ENCODE data around the gene KAT14. TPM values are rescaled to one million over a fixed set of nuclear protein-coding genes. Genes with fewer than 3 reads are reported as not detected.
A peak's percentile ranks its signal among the peaks of the same experiment; 100 is the strongest.
"Not testable (repeated sequence)": the region's sequence is repeated elsewhere in the genome, so short reads cannot be mapped to it uniquely, and the experiment has no call there.

Gene KAT14
- total and polyA plus RNA-seq, 7 experiments from 2014 or later: 12.3 to 26.7 (median 18.8) TPM

GRCh38 chr20:18166950-18167349 lies 29.3 kb downstream of the KAT14 start:
- Mint-ChIP-seq H3K27me3 (no peaks in the 10 kb centered on the region), H3K4me1 (peaks cover 25 to 83% (median 76%) of the 10 kb centered on the region in 7 donors), H3K27ac (peak overlapping the region in 6 of 9 donors; percentile 12 to 75 (median 44)), H3K4me3 (peak overlapping the region in 5 of 10 donors; percentile 5 to 67 (median 45)), H3K9me3 (no peaks in the 10 kb centered on the region), H3K36me3 (peaks cover 25 to 79% (median 40%) of the 10 kb centered on the region in 5 donors)
- ATAC-seq: no peak
- intact Hi-C loops (cut with micrococcal nuclease): no loop called here
- DNase-seq: no peak
- Histone ChIP-seq H3K36me3 (ENCODE audit: control insufficient read depth in 2 of 3, insufficient read depth in 3 of 3, low read length in 3 of 3) (peaks cover 0 to 42% (median 0%) of the 10 kb centered on the region in 3 experiments), H3K27me3 (ENCODE audit: control insufficient read depth in 2 of 2, insufficient read depth in 2 of 2, low read length in 2 of 2) (no peaks in the 10 kb centered on the region), H3K4me1 (ENCODE audit: control insufficient read depth in 2 of 2, insufficient read depth in 2 of 2, low read length in 2 of 2) (peaks cover 10 to 16% of the 10 kb centered on the region in 2 donors), H3K27ac (ENCODE audit: low read depth, low read length) (no peak overlapping the region), H3K4me3 (ENCODE audit: low read length) (no peak overlapping the region), H3K9me3 (ENCODE audit: control insufficient read depth in 2 of 3, low read length in 3 of 3) (no peaks in the 10 kb centered on the region)
- POLR2A ChIA-PET: interaction anchor here (0.8 to 1.3 kb wide), 2 partner anchors 22 to 29 kb away, joined by 3 read pairs; partner anchors contain the start of genes KAT14 and PET117
- CTCF ChIA-PET: interaction anchor here (1.1 kb wide), 1 partner anchor 13 kb away, joined by 3 read pairs; no protein-coding TSS in a partner anchor

- intact Hi-C loops (cut with micrococcal nuclease): no loop called here
- no peak for ATAC-seq
- no peaks in the 10 kb centered on the region for H3K27me3 ChIP-seq (ENCODE audit: control insufficient read depth in 2 of 2, insufficient read depth in 2 of 2, low read length in 2 of 2)
- CTCF ChIA-PET: interaction anchor here (0.8 kb wide), 1 partner anchor 10 kb away, joined by 3 read pairs; no protein-coding TSS in a partner anchor
- H3K4me1 ChIP-seq (ENCODE audit: control insufficient read depth in 2 of 2, insufficient read depth in 2 of 2, low read length in 2 of 2): no peaks in the 10 kb centered on the region
- Mint-ChIP-seq H3K27me3 (no peaks in the 10 kb centered on the region), H3K4me1 (peaks cover 7 to 68% (median 56%) of the 10 kb centered on the region in 7 donors), H3K9me3 (peaks cover 0 to 5% (median 0%) of the 10 kb centered on the region in 11 donors), H3K4me3 (no peak overlapping the region), H3K27ac (no peak overlapping the region), H3K36me3 (peaks cover 16 to 80% (median 58%) of the 10 kb centered on the region in 5 donors)
- H3K9me3 ChIP-seq (ENCODE audit: control insufficient read depth in 2 of 3, low read length in 3 of 3): no peaks in the 10 kb centered on the region
- POLR2A ChIA-PET: no interaction called here
- no peak overlapping the region for H3K4me3 ChIP-seq (ENCODE audit: low read length)
- no peak overlapping the region for H3K27ac ChIP-seq (ENCODE audit: low read depth, low read length)
- H3K36me3 ChIP-seq (ENCODE audit: control insufficient read depth in 2 of 3, insufficient read depth in 3 of 3, low read length in 3 of 3): peaks cover 4 to 42% (median 5%) of the 10 kb centered on the region in 3 experiments
- DNase-seq: no peak
Observed at GRCh38 chr20:18172379-18172778, 34.7 kb downstream of the KAT14 start.

DNA sequence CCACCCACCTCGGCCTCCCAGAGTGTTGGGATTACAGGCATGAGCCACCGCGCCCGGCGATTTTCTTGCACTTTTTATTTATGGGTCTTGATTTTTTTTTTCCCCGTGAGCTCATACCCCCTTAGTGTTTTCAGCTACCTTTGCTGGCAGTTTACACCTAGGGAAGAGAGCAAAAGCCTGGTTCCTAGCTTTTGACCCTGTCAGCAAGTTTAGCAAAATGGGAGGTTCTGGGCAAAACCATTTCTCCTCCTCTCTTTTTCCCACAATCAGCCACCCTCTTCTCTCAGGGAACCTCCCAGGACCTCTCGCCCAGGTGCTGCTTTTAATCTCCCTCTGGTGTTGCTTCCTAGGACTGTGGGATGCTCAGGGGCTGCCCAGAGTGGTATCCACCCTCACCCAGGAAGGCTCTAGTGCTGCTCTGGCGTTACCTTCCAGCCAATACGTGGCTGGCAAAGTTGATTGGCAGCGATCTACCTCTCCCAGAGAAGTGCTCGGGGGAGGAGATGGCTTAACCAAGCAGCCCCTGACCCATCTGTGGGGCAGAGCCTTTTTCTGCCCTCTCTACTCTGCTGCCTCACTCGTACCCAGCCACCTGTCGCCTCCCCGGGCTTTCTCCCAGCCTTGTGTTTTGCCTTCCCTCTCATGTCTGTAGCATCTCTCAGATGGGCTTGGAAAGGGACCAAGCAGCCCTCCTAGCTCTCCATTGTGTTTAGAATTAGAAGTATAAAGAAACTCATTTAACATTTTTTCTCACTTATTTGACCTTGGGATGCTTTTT lies 37.4 kb downstream of the KAT14 start:
- CTCF ChIA-PET: interaction anchor here (0.6 kb wide), 2 partner anchors 13 to 30 kb away, joined by 3 read pairs; no protein-coding TSS in a partner anchor
- H3K27ac ChIP-seq (ENCODE audit: low read depth, low read length): no peak overlapping the region
- no peak overlapping the region for H3K4me3 ChIP-seq (ENCODE audit: low read length)
- peak overlapping the region in 2 of 9 donors; percentile 52 to 72 for H3K27ac Mint-ChIP-seq
- H3K27me3 ChIP-seq (ENCODE audit: control insufficient read depth in 2 of 2, insufficient read depth in 2 of 2, low read length in 2 of 2): no peaks in the 10 kb centered on the region
- no peak for ATAC-seq
- peaks cover 3 to 42% (median 32%) of the 10 kb centered on the region in 7 donors for H3K4me1 Mint-ChIP-seq
- no peak for DNase-seq
- no peaks in the 10 kb centered on the region for H3K4me1 ChIP-seq (ENCODE audit: control insufficient read depth in 2 of 2, insufficient read depth in 2 of 2, low read length in 2 of 2)
- peaks cover 0 to 15% (median 4%) of the 10 kb centered on the region in 11 donors for H3K9me3 Mint-ChIP-seq
- POLR2A ChIA-PET: no interaction called here
- intact Hi-C loops (cut with micrococcal nuclease): no loop called here
- H3K36me3 Mint-ChIP-seq: peaks cover 16 to 84% (median 62%) of the 10 kb centered on the region in 5 donors
- H3K9me3 ChIP-seq (ENCODE audit: control insufficient read depth in 2 of 3, low read length in 3 of 3): no peaks in the 10 kb centered on the region
- no peak overlapping the region for H3K4me3 Mint-ChIP-seq
- no peaks in the 10 kb centered on the region for H3K27me3 Mint-ChIP-seq
- H3K36me3 ChIP-seq (ENCODE audit: control insufficient read depth in 2 of 3, insufficient read depth in 3 of 3, low read length in 3 of 3): peaks cover 4 to 29% (median 5%) of the 10 kb centered on the region in 3 experiments

- Histone ChIP-seq H3K27ac (ENCODE audit: low read depth, low read length) (no peak overlapping the region), H3K4me1 (ENCODE audit: control insufficient read depth in 2 of 2, insufficient read depth in 2 of 2, low read length in 2 of 2) (no peaks in the 10 kb centered on the region), H3K27me3 (ENCODE audit: control insufficient read depth in 2 of 2, insufficient read depth in 2 of 2, low read length in 2 of 2) (no peaks in the 10 kb centered on the region), H3K9me3 (ENCODE audit: control insufficient read depth in 2 of 3, low read length in 3 of 3) (no peaks in the 10 kb centered on the region), H3K36me3 (ENCODE audit: control insufficient read depth in 2 of 3, insufficient read depth in 3 of 3, low read length in 3 of 3) (peaks cover 4 to 35% (median 5%) of the 10 kb centered on the region in 3 experiments), H3K4me3 (ENCODE audit: low read length) (no peak overlapping the region)
- no peak for DNase-seq
- CTCF ChIA-PET: no interaction called here
- no peak for ATAC-seq
- intact Hi-C loops (cut with micrococcal nuclease): no loop called here
- no peaks in the 10 kb centered on the region for H3K27me3 Mint-ChIP-seq
- H3K9me3 Mint-ChIP-seq: peaks cover 0 to 22% (median 8%) of the 10 kb centered on the region in 11 donors
- H3K36me3 Mint-ChIP-seq: peaks cover 18 to 83% (median 63%) of the 10 kb centered on the region in 5 donors
- peak overlapping the region in 2 of 9 donors; percentile 54 to 76 for H3K27ac Mint-ChIP-seq
- H3K4me3 Mint-ChIP-seq: no peak overlapping the region
- peaks cover 3 to 34% (median 29%) of the 10 kb centered on the region in 7 donors for H3K4me1 Mint-ChIP-seq
- POLR2A ChIA-PET: no interaction called here
Observed at GRCh38 chr20:18176318-18176785, 38.7 kb downstream of the KAT14 start.

DNA sequence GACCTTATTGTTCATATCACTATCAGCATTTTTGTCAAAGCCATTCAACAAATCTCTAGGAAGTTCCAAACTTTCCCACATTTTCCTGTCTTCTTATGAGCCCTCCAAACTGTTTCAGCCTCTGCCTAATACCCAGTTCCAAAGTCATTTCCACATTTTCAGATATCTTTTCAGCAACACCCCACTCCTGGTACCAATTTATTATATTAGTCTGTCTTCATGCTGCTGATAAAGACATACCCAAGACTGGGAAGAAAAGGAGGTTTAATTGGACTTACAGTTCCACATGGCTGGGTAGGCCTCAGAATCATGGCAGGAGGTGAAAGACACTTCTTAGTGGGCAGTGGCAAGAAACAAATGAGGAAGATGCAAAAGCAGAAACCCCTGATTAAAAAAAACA lies 42.7 kb downstream of the KAT14 start:
- H3K4me3 Mint-ChIP-seq; CTCF ChIA-PET; ATAC-seq; POLR2A ChIA-PET; H3K4me3 ChIP-seq (ENCODE audit: low read length); H3K27ac ChIP-seq (ENCODE audit: low read depth, low read length); H3K27me3 ChIP-seq (ENCODE audit: control insufficient read depth in 2 of 2, insufficient read depth in 2 of 2, low read length in 2 of 2); H3K4me1 ChIP-seq (ENCODE audit: control insufficient read depth in 2 of 2, insufficient read depth in 2 of 2, low read length in 2 of 2); intact Hi-C loops (cut with micrococcal nuclease); DNase-seq; H3K9me3 ChIP-seq (ENCODE audit: control insufficient read depth in 2 of 3, low read length in 3 of 3); H3K27me3 Mint-ChIP-seq: not testable (repeated sequence)
- Mint-ChIP-seq H3K27ac (peak overlapping the region in 1 of 9 donors; percentile 38), H3K4me1 (peaks cover 0 to 16% (median 8%) of the 10 kb centered on the region in 7 donors), H3K36me3 (peaks cover 23 to 80% (median 53%) of the 10 kb centered on the region in 5 donors), H3K9me3 (peaks cover 0 to 22% (median 8%) of the 10 kb centered on the region in 11 donors)
- H3K36me3 ChIP-seq (ENCODE audit: control insufficient read depth in 2 of 3, insufficient read depth in 3 of 3, low read length in 3 of 3): peaks cover under 1 to 60% (median 15%) of the 10 kb centered on the region in 3 experiments

- ATAC-seq: no peak
Observed at GRCh38 chr20:18180815-18181214, 43.2 kb downstream of the KAT14 start.

More at GRCh38 chr20:18180815-18181214, 43.2 kb downstream of the KAT14 start:
- peaks cover 0 to 22% (median 8%) of the 10 kb centered on the region in 11 donors for H3K9me3 Mint-ChIP-seq
- H3K27me3 ChIP-seq (ENCODE audit: control insufficient read depth in 2 of 2, insufficient read depth in 2 of 2, low read length in 2 of 2): no peaks in the 10 kb centered on the region
- H3K36me3 Mint-ChIP-seq: peaks cover 19 to 78% (median 50%) of the 10 kb centered on the region in 5 donors
- no peak overlapping the region for H3K4me3 ChIP-seq (ENCODE audit: low read length)
- no peak overlapping the region for H3K4me3 Mint-ChIP-seq
- peaks cover 0 to 59% (median 15%) of the 10 kb centered on the region in 3 experiments for H3K36me3 ChIP-seq (ENCODE audit: control insufficient read depth in 2 of 3, insufficient read depth in 3 of 3, low read length in 3 of 3)
- ChIA-PET CTCF (no interaction called here), POLR2A (no interaction called here)
- intact Hi-C loops (cut with micrococcal nuclease): no loop called here
- no peaks in the 10 kb centered on the region for H3K4me1 ChIP-seq (ENCODE audit: control insufficient read depth in 2 of 2, insufficient read depth in 2 of 2, low read length in 2 of 2)
- H3K27ac ChIP-seq (ENCODE audit: low read depth, low read length): no peak overlapping the region
- peaks cover 0 to 13% (median 7%) of the 10 kb centered on the region in 7 donors for H3K4me1 Mint-ChIP-seq
- H3K27me3 Mint-ChIP-seq: no peaks in the 10 kb centered on the region
- no peak for DNase-seq
- no peak overlapping the region for H3K27ac Mint-ChIP-seq
- H3K9me3 ChIP-seq (ENCODE audit: control insufficient read depth in 2 of 3, low read length in 3 of 3): no peaks in the 10 kb centered on the region

Measured in naive thymus-derived CD4-positive, alpha-beta T cell (primary cell).